ENCODE results near the gene SPAG16.

- TF ChIP-seq CTCF (IDR thresholded peaks at IDR 0.05) = no peak
- no peak for TF ChIP-seq POLR2A (IDR thresholded peaks at IDR 0.05)
These were observed 34.8 kb upstream of the SPAG16 start for GRCh38 chr2:213249502-213249901.

Data from testis (tissue), 2 donors.